ENCODE measurements around the gene OR13C4. TPM values are rescaled to one million over a fixed set of nuclear protein-coding genes. Genes with fewer than 3 reads are reported as not detected.

OR13C4 gene
- polyA plus RNA-seq, 1 donor from 2014 or later, result not detected

Other genes starting within 250 kb of the OR13C4 start
- not detected in 2 replicates for gene OR13F1, start 22.9 kb downstream of the OR13C4 start, polyA plus RNA-seq
- gene OR13C3, start 9.6 kb upstream of the OR13C4 start, polyA plus RNA-seq, result not detected in 2 replicates
- not detected in 2 replicates for gene OR13C8, start 42.0 kb upstream of the OR13C4 start, polyA plus RNA-seq
- not detected in 2 replicates for gene OR13C5, start 72.2 kb upstream of the OR13C4 start, polyA plus RNA-seq
- gene OR13C2, start 78.4 kb upstream of the OR13C4 start, polyA plus RNA-seq, result not detected in 2 replicates
- gene OR13C9, start 91.0 kb upstream of the OR13C4 start, polyA plus RNA-seq, result not detected in 2 replicates
- gene OR13D1, start 167.3 kb upstream of the OR13C4 start, polyA plus RNA-seq, result not detected in 2 replicates
- gene NIPSNAP3A, start 220.5 kb upstream of the OR13C4 start, polyA plus RNA-seq, result 51.9 and 52.3 TPM in 2 replicates
- 0.35 and 2.2 TPM in 2 replicates for gene NIPSNAP3B, start 236.9 kb upstream of the OR13C4 start, polyA plus RNA-seq